PC-3 (cell line): ENCODE measurements around the gene ENPP5. TPM values are rescaled to one million over a fixed set of nuclear protein-coding genes. Genes with fewer than 3 reads are reported as not detected.

ENCODE experiments used
- ATAC-seq: fragments of 200-7000 bp; cut with Tn5 transposase; 2 replicates; pipeline ENCODE4 v1.9.1; 2020; ENCODE audit warnings: mild to moderate bottlenecking, moderate library complexity
- BruUV-seq: library from RNA; stranded (reverse); fragments of 400-500 nt; replicated peaks from 2 replicates; lab custom pipeline; 2021; lab: Mats Ljungman, UMichigan
- CTCF ChIA-PET: fragments of 300-600 bp; sonication (Branson Sonifier 250); formaldehyde crosslinking; loops from one replicate; lab custom pipeline; 2022; ENCODE audit warnings: antibody characterized with exemption; lab: Charles Lee
- POLR2A ChIA-PET: fragments of 300-600 bp; sonication (Branson Sonifier 250); formaldehyde crosslinking; loops from one replicate; lab custom pipeline; 2022; ENCODE audit warnings: antibody characterized with exemption; ENCODE audit not compliant: unreplicated experiment; lab: Charles Lee
- DNase-seq: peaks from one replicate; pipeline ENCODE4 v3.0.0-alpha.2; 2015
- H2AFZ ChIP-seq: fragments of 300-600 bp; sonication (generic); 2 replicates; pipeline ENCODE4 v1.6.0; 2016; ENCODE audit warnings: antibody characterized with exemption, low read length
- H3F3A ChIP-seq: fragments of 300-600 bp; sonication (generic); one replicate; pipeline ENCODE4 v1.6.0; 2017; ENCODE audit warnings: antibody characterized with exemption, low read length, control low read depth, mild to moderate bottlenecking; ENCODE audit not compliant: unreplicated experiment
- H3K27ac ChIP-seq: fragments of 300-600 bp; sonication (generic); 2 replicates; pipeline ENCODE4 v1.5.1; 2016; ENCODE audit warnings: mild to moderate bottlenecking, low read length
- H3K27me3 ChIP-seq: fragments of 300-600 bp; sonication (generic); 2 replicates; pipeline ENCODE4 v1.6.1; 2016; ENCODE audit warnings: low read length, mixed read lengths
- H3K36me3 ChIP-seq: fragments of 300-600 bp; sonication (generic); 2 replicates; pipeline ENCODE4 v1.6.1; 2016; ENCODE audit warnings: low read depth, mixed run types, low read length, mixed read lengths
- H3K4me1 ChIP-seq: fragments of 300-600 bp; sonication (generic); 2 replicates; pipeline ENCODE4 v1.5.1; 2016; ENCODE audit warnings: low read length; ENCODE audit not compliant: insufficient read depth
- H3K4me2 ChIP-seq: fragments of 300-600 bp; sonication (generic); 2 replicates; pipeline ENCODE4 v1.6.0; 2016; ENCODE audit warnings: low read length
- H3K4me3 ChIP-seq: fragments of 300-600 bp; sonication (generic); 2 replicates; pipeline ENCODE4 v1.5.1; 2016; ENCODE audit warnings: mild to moderate bottlenecking, low read length, mixed read lengths
- H3K79me2 ChIP-seq: fragments of 300-600 bp; sonication (generic); 2 replicates; pipeline ENCODE4 v1.6.1; 2017; ENCODE audit warnings: low read length, mixed read lengths
- H3K9ac ChIP-seq: fragments of 300-600 bp; sonication (generic); 2 replicates; pipeline ENCODE4 v1.6.0; 2016; ENCODE audit warnings: mild to moderate bottlenecking, low read length
- H3K9me2 ChIP-seq: fragments of 300-600 bp; sonication (generic); replicated peaks from 2 replicates; pipeline ENCODE4 v1.6.1; 2016; ENCODE audit warnings: mixed run types, low read length, mixed read lengths
- H3K9me3 ChIP-seq: fragments of 300-600 bp; sonication (generic); 2 replicates; pipeline ENCODE4 v1.6.1; 2016; ENCODE audit warnings: low read length, mixed read lengths
- H4K20me1 ChIP-seq: fragments of 300-600 bp; sonication (generic); 2 replicates; pipeline ENCODE4 v1.6.1; 2016; ENCODE audit warnings: low read length, mixed read lengths
- EZH2 ChIP-seq: fragments of 300-600 bp; sonication (generic); IDR thresholded peaks from one replicate; pipeline ENCODE4 v1.6.1; 2017; ENCODE audit warnings: antibody characterized with exemption, mild to moderate bottlenecking, low read length; ENCODE audit not compliant: unreplicated experiment
- EZH2phosphoT487 ChIP-seq: fragments of 300-600 bp; sonication (generic); IDR thresholded peaks from 2 replicates; pipeline ENCODE4 v1.6.1; 2018; ENCODE audit warnings: mild to moderate bottlenecking, antibody characterized with exemption, low read length, borderline replicate concordance
- intact Hi-C: fragments of 100-400 bp; cut with micrococcal nuclease; formaldehyde crosslinking; loops from 2 replicates; pipeline ENCODE4 v1.9.0; 2023
- total RNA-seq: library from RNA; depleted of rRNA; stranded (reverse); fragments of >200 nt; gene quantifications from 2 replicates; pipeline ENCODE4 v1.2.3, GENCODE V29; 2014
- TF ChIP-seq, protein P1 (sequence below): fragments of 300-600 bp; sonication (generic); conservative IDR thresholded peaks from 2 replicates; pipeline ENCODE4 v1.5.1; 2017; ENCODE audit warnings: antibody characterized with exemption, low read depth, mild to moderate bottlenecking, low read length

Gene ENPP5
- total RNA-seq, 1 experiment from 2014 or later, result 0.04 TPM

- Histone ChIP-seq H3K27me3 (no peaks in the 10 kb centered on the region), H3K4me3 (peak within 1 kb of the TSS; percentile 95), H3F3A (no peaks in the 10 kb centered on the region), H4K20me1 (no peaks in the 10 kb centered on the region), H3K9ac (peak within 1 kb of the TSS; percentile 65), H3K9me3 (no peaks in the 10 kb centered on the region), H3K27ac (no peak within 1 kb of the TSS), H3K4me2 (peak within 1 kb of the TSS; percentile 90), H3K4me1 (peaks cover 6% of the 10 kb centered on the region; the same call in 1 of the 2 replicates), H3K79me2 (no peaks in the 10 kb centered on the region), H2AFZ (peak within 1 kb of the TSS; percentile 100), H3K36me3 (no peaks in the 10 kb centered on the region), H3K9me2 (no peaks in the 10 kb centered on the region)
- peak; percentile 100 for ATAC-seq
- POLR2A ChIA-PET, result interaction anchor here (0.7 kb wide), 4 partner anchors 40 to 1227 kb away, joined by 3 to 7 read pairs (median 3); no protein-coding TSS in a partner anchor
- DNase-seq, result peak; percentile 98
- CTCF ChIA-PET, result interaction anchor here (0.6 kb wide), 1 partner anchor 14 kb away, joined by 3 read pairs; no protein-coding TSS in a partner anchor
- no TSS peak for BruUV-seq
- intact Hi-C loops, result loop anchor here (2.0 kb wide), 1 partner anchor 57 kb away; no protein-coding TSS in a partner anchor
- TF ChIP-seq, protein P1, sequence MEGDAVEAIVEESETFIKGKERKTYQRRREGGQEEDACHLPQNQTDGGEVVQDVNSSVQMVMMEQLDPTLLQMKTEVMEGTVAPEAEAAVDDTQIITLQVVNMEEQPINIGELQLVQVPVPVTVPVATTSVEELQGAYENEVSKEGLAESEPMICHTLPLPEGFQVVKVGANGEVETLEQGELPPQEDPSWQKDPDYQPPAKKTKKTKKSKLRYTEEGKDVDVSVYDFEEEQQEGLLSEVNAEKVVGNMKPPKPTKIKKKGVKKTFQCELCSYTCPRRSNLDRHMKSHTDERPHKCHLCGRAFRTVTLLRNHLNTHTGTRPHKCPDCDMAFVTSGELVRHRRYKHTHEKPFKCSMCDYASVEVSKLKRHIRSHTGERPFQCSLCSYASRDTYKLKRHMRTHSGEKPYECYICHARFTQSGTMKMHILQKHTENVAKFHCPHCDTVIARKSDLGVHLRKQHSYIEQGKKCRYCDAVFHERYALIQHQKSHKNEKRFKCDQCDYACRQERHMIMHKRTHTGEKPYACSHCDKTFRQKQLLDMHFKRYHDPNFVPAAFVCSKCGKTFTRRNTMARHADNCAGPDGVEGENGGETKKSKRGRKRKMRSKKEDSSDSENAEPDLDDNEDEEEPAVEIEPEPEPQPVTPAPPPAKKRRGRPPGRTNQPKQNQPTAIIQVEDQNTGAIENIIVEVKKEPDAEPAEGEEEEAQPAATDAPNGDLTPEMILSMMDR, result no peak
- TF ChIP-seq EZH2, result no peak
These were observed 40.9 kb downstream of the ENPP5 start, which contains the start of gene ENPP4 for GRCh38 chr6:46129629-46130511. Gene ENPP4 (plus strand): TSS chr6:46129989. CDS start chr6:46139584, 9,595 bp downstream.

GRCh38 chr6:46129291-46129628 is 41.5 kb downstream of the ENPP5 start:
- H2AFZ ChIP-seq, result peak overlapping the region; percentile 100
- no peaks in the 10 kb centered on the region for H3K79me2 ChIP-seq
- H3K36me3 ChIP-seq, result no peaks in the 10 kb centered on the region
- intact Hi-C loops, result loop anchor here (2.0 kb wide), 1 partner anchor 58 kb away; no protein-coding TSS in a partner anchor
- H3F3A ChIP-seq, result no peaks in the 10 kb centered on the region
- no peaks in the 10 kb centered on the region for H3K27me3 ChIP-seq
- H4K20me1 ChIP-seq, result no peaks in the 10 kb centered on the region
- H3K4me3 ChIP-seq, result peak overlapping the region; percentile 95
- H3K9me2 ChIP-seq, result no peaks in the 10 kb centered on the region
- H3K9me3 ChIP-seq, result no peaks in the 10 kb centered on the region
- peaks cover 6% of the 10 kb centered on the region; the same call in 1 of the 2 replicates for H3K4me1 ChIP-seq
- peak overlapping the region; percentile 33; the same call in 1 of the 2 replicates for H3K9ac ChIP-seq
- CTCF ChIA-PET, result no interaction called here
- TF ChIP-seq EZH2 (no peak), EZH2phosphoT487 (no peak)
- TF ChIP-seq, protein P1, result no peak
- no peak for DNase-seq
- POLR2A ChIA-PET, result interaction anchor here (0.7 kb wide), 2 partner anchors 906 to 1228 kb away, joined by 3 to 7 read pairs; no protein-coding TSS in a partner anchor
- TSS peak; percentile 44 for BruUV-seq
- ATAC-seq, result peak; percentile 47; the same call in 1 of the 2 replicates
- no peak overlapping the region for H3K27ac ChIP-seq
- H3K4me2 ChIP-seq, result peak overlapping the region; percentile 90
